Lower lobe of right lung (tissue), 2 donors: Measurements from ENCODE around the gene SMIM43. TPM values are rescaled to one million over a fixed set of nuclear protein-coding genes. Genes with fewer than 3 reads are reported as not detected.

ENCODE experiments used
- ATAC-seq, 2 donors: fragments of 200-7000 bp; cut with Tn5 transposase; one replicate each; pipeline ENCODE4 v1.9.1; 2020 to 2022; ENCODE audit warnings: mild to moderate bottlenecking in 2 of 2, moderate library complexity in 2 of 2
- DNase-seq: peaks from one replicate; pipeline ENCODE4 v3.0.0-alpha.2; 2020
- H3K27ac ChIP-seq: fragments of 200-600 bp; one replicate; pipeline ENCODE4 v1.8.0; 2022
- H3K27me3 ChIP-seq: fragments of 200-600 bp; one replicate; pipeline ENCODE4 v1.8.0; 2022; ENCODE audit warnings: low read depth
- H3K36me3 ChIP-seq: fragments of 200-600 bp; one replicate; pipeline ENCODE4 v1.8.0; 2022; ENCODE audit warnings: mild to moderate bottlenecking
- H3K4me1 ChIP-seq: fragments of 200-600 bp; one replicate; pipeline ENCODE4 v1.8.0; 2022
- H3K4me3 ChIP-seq: fragments of 200-600 bp; one replicate; pipeline ENCODE4 v1.8.0; 2022; ENCODE audit warnings: mild to moderate bottlenecking
- H3K9me3 ChIP-seq: fragments of 200-600 bp; one replicate; pipeline ENCODE4 v1.8.0; 2022
- intact Hi-C: fragments of 100-400 bp; cut with DNase I; formaldehyde crosslinking; loops from one replicate; pipeline ENCODE4 v1.11.0; 2022
- total RNA-seq: library from RNA; stranded (reverse); fragmentation: NEBNext Ultra II Directional; extraction: Animal tissue kit (Norgen Biotek cat#: 25700); gene quantifications from one replicate; pipeline ENCODE4 v1.2.1, GENCODE V29; 2021
- TF ChIP-seq, protein P1 (sequence below): fragments of 200-600 bp; IDR thresholded peaks from one replicate; pipeline ENCODE4 v1.8.0; 2022; ENCODE audit warnings: antibody characterized with exemption, mild to moderate bottlenecking
- donor health status: DM: no; HTN: yes; CAD: no; lungs with severe emphysema.

The SMIM43 gene
- total RNA-seq, 1 donor from 2014 or later: 0.18 TPM

DNA sequence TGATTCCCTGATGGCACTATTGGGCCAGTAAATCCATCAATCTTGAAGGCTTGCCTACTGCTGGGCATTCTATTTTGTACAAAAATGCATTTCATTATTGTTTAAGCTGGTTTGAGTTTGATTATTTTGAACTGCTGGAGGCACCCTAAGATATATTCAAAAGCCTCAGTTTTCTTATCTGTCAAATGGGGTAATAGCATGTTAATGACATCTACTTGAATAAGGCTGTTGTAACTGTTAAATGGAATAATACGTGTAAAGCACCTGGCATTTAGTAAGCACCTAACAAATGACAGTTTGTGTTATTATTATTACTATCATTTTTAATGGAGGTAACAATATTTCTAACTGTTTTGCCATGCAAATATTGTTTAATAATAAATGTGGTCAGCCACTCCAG is 6.9 kb upstream of the SMIM43 start:
- no peak overlapping the region for H3K27ac ChIP-seq
- H3K36me3 ChIP-seq: no peaks in the 10 kb centered on the region
- no peaks in the 10 kb centered on the region for H3K27me3 ChIP-seq
- intact Hi-C loops: no loop called here
- H3K9me3 ChIP-seq: no peaks in the 10 kb centered on the region
- no peak for ATAC-seq
- TF ChIP-seq, protein P1, sequence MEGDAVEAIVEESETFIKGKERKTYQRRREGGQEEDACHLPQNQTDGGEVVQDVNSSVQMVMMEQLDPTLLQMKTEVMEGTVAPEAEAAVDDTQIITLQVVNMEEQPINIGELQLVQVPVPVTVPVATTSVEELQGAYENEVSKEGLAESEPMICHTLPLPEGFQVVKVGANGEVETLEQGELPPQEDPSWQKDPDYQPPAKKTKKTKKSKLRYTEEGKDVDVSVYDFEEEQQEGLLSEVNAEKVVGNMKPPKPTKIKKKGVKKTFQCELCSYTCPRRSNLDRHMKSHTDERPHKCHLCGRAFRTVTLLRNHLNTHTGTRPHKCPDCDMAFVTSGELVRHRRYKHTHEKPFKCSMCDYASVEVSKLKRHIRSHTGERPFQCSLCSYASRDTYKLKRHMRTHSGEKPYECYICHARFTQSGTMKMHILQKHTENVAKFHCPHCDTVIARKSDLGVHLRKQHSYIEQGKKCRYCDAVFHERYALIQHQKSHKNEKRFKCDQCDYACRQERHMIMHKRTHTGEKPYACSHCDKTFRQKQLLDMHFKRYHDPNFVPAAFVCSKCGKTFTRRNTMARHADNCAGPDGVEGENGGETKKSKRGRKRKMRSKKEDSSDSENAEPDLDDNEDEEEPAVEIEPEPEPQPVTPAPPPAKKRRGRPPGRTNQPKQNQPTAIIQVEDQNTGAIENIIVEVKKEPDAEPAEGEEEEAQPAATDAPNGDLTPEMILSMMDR: no peak
- DNase-seq: no peak
- H3K4me3 ChIP-seq: no peak overlapping the region
- no peaks in the 10 kb centered on the region for H3K4me1 ChIP-seq

DNA sequence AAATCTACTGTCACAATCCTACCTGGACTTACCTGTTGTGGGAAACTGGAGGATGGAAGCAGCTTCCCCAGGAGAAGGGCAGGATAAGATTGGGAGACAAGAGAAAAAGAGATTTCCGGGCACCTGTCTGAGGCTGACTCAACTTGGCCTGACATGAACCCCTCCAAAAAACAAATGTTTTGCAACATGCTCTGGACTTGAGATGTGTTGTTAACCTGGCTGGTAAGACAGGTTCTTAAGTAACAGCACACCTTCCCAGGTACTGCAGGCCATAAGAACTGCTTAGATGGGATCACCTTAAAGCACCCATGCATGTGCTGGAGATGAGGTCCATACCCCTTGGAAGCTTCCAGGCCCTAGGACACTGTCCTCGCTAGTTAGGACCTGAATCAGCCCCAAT is 4.4 kb upstream of the SMIM43 start:
- DNase-seq (no peak), ATAC-seq (no peak)
- intact Hi-C loops: no loop called here
- Histone ChIP-seq H3K27ac (no peak overlapping the region), H3K9me3 (no peaks in the 10 kb centered on the region), H3K27me3 (peaks cover 17% of the 10 kb centered on the region), H3K4me3 (no peak overlapping the region), H3K36me3 (no peaks in the 10 kb centered on the region), H3K4me1 (peaks cover 5% of the 10 kb centered on the region)
- TF ChIP-seq, protein P1: no peak

DNA sequence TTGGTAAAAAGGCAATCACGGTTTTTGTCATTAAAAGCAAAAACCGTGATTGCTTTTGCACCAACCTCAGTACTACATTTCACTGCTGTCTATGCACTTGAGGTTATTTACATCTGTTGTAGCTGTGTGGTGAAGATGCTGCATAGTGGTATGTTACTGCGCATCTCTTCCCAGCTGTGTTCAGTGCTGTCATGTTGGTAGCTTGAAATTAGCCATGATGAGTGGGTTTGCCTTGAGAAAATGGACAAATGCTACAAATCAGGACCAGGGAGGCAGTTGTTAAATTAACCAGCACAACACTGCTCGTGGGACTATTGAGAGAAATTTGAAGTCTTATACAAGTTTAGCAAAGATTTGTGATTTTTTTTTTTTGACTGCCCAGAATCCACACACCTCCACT is 2.2 kb upstream of the SMIM43 start:
- TF ChIP-seq, protein P1: no peak

DNA sequence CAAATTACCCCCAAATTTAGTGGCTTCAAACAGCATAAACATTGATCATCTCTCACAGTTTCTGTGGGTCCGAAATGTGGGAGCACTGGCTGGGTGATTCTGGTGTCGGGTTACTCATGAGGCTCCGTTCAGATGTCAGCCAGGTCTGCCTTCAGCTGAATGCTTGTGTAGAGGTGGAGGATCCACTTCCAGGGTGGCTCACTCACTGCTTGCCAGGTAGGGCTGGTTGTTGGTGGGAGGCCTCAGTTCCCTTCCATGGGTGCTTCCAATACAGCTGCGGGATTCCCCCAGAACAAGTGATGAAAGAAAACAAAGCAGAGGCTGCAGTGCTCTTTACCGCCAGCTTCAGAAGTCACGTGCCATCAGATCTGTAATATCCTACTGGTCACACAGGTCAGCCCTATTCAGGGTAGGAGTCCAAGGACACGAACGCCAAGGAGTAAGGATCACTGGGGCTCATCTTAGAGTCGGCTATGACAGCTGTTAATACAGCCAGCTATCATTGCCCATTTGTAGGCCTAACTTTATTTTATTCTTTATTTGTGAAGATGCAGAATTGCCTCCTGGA is 1.1 kb upstream of the SMIM43 start:
- H3K4me3 ChIP-seq: no peak overlapping the region
- no peak for DNase-seq
- ATAC-seq: no peak
- no peak overlapping the region for H3K27ac ChIP-seq
- H3K9me3 ChIP-seq: no peaks in the 10 kb centered on the region
- peaks cover 24% of the 10 kb centered on the region for H3K27me3 ChIP-seq
- intact Hi-C loops: no loop called here
- peaks cover 5% of the 10 kb centered on the region for H3K4me1 ChIP-seq
- TF ChIP-seq, protein P1: no peak
- no peaks in the 10 kb centered on the region for H3K36me3 ChIP-seq

More for the DNA sequence above, 2.2 kb upstream of the SMIM43 start:
- DNase-seq: no peak
- Histone ChIP-seq H3K4me3 (no peak overlapping the region), H3K27ac (no peak overlapping the region), H3K36me3 (no peaks in the 10 kb centered on the region), H3K9me3 (no peaks in the 10 kb centered on the region), H3K27me3 (peaks cover 24% of the 10 kb centered on the region), H3K4me1 (peaks cover 5% of the 10 kb centered on the region)
- intact Hi-C loops: no loop called here
- ATAC-seq: no peak

DNA sequence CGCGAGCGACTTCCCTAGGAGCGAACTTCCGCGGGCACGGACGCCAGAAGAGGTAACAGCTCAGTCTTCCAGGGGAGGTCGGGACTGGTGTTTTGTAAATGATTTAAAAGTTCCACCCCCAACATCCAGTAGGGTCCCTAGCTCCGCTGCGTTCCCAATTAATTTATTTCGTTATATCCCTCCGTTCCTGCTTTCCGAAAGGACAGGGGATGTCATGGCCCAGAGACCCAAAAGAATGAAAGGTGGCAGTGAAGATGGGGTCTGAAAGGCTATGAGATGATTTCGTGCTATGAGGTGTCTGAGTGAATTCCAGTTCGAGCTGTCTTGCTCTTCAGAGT is 373 bp upstream of the SMIM43 start:
- Histone ChIP-seq H3K27me3 (peaks cover 24% of the 10 kb centered on the region), H3K27ac (no peak overlapping the region), H3K4me1 (peaks cover 5% of the 10 kb centered on the region), H3K36me3 (no peaks in the 10 kb centered on the region), H3K9me3 (no peaks in the 10 kb centered on the region), H3K4me3 (peak overlapping the region; percentile 47)
- TF ChIP-seq, protein P1: no peak
- intact Hi-C loops: no loop called here
- no peak for ATAC-seq
- no peak for DNase-seq

DNA sequence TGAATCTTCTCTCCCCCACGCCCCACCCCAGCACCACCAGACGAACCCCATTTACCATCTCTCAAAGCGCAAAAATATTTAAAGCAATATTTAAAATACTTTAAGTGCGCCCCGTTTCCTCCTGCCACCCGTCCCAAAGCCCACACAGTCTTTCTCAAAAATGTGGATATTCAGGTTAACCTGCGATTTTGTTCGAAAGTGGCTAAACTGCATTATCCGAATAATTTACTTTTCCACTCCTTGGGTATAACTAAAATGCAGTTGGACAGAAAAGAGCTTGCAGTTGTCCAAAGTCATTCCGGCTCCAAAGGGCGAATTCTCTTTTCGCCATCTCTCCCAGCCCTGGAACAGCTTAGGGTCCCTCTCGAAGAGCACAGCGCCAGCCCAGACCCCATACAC is 662 bp downstream of the SMIM43 start:
- intact Hi-C loops: no loop called here
- peaks cover 5% of the 10 kb centered on the region for H3K4me1 ChIP-seq
- H3K27ac ChIP-seq: no peak overlapping the region
- ATAC-seq (no peak), DNase-seq (no peak)
- H3K4me3 ChIP-seq: peak overlapping the region; percentile 47
- no peaks in the 10 kb centered on the region for H3K36me3 ChIP-seq
- no peaks in the 10 kb centered on the region for H3K9me3 ChIP-seq
- TF ChIP-seq, protein P1: no peak
- H3K27me3 ChIP-seq: peaks cover 24% of the 10 kb centered on the region
